HG03280 (cell line): Measurements from ENCODE around the gene PIGX.

ENCODE experiments used
- ATAC-seq: cut with Tn5 transposase; IDR thresholded peaks from one replicate; pipeline ENCODE4 v1.9.1; 2021; ENCODE audit warnings: mild to moderate bottlenecking, moderate library complexity; ENCODE audit not compliant: unreplicated experiment

PIGX gene

DNA sequence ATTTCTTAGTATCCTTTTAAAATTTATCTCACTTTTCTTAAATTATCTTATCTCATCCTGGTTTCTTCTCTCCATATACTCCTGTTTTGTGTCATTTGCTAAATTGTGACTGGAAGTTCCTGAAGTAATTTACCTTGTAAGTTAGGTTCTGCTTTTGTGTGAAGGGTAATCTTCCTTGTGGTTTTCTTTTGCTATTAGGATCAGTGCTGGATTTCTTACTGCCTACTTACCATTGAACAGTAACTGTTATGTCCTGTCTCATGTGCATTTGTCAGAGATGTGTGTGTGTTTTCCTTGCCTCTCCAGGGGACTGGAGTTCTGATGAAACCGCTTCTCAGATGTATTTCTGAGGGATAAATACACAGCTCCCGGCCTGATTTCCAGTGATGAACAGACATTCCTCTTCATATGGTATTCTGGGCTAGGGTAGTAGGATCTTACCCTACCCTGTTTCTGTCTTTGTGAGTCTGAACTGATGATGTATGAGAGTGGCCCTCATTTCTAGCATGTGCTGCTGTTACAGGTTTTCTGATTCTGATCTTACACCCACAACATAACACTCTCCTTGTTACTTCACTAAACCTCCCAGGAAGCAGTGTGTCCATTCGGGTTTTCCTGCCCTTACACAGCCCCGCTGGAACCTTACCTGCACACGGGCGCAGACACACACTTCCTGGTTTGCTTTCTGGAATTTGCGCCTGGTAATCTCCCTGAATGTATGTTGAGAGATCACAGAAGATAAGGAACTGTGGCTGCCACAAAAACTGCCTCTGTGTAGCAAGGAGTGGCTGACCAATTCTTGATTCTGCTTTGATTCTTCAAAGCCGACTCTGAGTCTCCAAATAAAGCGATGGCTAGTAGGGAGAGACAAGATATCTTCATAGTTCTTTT lies 42.2 kb downstream of the PIGX start:
- ATAC-seq, result no peak

DNA sequence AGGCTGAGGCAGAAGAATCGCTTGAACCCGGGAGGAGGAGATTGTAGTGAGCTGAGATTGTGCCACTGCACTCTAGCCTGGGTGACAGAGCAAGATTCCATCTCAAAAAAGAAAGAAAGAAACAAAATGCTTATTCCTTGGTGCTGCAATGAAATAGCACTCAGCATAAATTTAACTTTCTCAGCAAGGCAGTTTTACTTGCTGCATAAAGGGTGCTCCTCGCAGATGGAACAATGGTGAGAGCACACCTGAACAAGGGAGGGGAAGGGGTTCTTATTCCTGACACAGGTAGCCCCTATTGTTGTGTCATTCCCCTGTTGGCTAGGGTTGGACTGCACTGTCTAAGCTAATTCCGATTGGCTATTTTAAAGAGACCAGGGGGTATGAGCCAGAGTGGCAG lies 44.6 kb downstream of the PIGX start:
- no peak for ATAC-seq

DNA sequence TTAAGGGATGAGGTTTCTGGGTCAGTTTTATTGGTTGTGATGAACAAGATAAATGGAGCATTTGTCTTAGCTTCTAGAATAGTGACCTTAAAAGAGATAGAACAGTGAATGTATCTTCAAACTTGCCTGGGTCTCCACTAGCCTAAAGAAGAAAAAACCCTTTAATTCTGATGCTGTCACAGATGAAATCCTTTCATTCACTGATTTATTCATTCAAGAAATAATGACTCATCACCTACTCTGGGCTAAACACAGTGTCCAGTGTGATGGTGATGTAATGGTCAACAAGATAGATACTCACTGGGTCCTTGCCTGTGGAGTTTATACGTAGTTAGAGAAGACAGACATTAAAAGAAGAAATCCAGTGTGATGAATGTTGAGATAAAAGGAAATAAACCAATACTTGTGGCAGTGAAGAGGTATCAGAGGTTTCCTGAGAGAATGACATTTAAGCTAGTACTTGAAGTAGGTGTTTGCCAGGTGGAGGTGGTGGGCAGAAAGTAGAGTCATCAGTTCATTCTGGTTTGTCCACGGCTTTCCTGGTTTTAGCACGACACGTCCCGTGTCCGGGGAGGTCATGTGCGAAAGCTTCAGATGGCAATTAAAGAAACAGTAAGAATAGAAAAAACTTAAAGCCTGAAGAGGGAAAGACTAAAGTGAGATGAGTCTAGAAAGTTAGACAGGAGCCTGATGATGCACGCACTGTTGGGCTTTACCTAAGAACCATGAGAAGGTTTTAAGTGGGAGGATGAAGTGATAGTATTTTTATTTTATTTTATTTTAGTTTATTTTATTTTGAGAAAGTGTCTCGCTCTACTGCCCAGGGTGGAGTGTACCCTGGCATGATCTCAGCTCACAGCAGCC lies 45.9 kb downstream of the PIGX start:
- no peak for ATAC-seq

DNA sequence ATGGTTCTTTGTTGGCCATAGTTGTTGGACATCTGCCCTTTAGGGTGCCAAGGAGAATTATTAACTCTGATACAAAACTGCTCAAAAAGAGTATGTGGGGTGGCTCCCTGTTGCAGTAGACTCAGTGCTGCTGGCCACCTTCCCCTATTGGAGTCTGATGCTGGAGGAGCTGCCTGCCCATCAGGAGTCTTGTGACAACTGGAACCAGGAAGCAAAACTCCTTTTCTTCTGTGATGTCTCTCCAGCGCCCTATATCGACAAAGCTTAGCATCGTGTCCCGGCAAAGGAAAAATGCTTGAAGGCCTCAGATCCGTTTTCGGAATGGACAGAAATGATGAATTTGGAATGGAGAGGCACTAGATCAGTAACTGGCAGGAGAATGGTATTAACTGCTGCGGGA lies 51.0 kb downstream of the PIGX start:
- no peak for ATAC-seq

DNA sequence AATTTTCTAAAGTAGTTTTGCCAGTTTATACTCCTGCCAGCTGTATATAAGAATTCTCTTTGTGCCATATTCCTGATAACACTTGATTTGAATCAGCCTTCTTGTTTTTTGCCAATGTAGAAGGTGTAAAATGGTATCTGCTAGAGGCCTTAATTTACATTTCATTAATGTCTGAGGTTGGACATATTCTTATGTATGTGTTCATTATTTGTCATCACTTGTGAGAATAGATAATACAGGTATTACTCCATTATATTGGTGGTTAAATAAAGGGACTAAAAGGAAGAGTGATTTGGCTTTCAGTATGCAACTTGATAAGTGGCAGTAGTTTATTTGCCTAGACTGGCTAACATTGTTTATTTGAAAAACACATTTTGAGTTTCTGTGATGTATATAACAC lies 53.3 kb downstream of the PIGX start:
- ATAC-seq, result no peak

DNA sequence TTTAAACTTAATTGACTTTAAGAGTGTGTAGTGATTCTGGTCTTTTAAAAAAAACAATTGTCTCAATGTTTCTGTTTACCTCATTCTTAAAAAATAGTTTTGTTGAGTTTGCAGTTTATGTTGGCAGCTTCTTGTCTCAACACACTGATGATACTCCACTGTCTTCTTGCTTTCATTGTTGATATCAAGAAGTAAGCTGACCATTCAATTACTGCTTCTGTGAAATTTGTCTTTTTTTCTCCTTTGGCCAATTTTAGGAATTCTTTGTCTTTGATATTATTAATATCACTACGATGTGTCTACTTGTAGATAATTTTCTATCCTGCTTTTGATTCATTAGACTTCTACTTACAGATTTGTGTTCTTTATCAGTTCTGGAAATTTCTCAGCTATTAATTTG lies 58.9 kb downstream of the PIGX start:
- ATAC-seq, result no peak

DNA sequence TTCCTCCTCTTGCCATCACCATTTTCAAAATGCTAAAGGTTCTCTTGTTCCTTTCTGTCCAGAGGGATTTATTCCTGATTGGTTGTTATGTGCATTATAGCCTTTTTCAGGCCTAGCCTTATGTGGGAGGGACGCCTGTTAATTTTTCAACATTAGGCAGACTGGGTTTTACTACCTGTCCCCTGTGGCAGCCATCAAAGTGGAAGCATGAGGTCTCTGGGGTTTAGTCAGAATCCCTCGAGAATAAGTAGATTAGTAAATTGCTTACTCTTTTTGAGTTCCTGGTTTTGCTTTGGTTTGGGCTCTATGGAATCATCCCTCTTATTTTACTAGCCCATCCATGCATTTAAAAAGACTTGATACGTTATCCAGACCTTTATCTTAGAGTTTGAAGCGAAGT lies 59.9 kb downstream of the PIGX start:
- ATAC-seq, result no peak

DNA sequence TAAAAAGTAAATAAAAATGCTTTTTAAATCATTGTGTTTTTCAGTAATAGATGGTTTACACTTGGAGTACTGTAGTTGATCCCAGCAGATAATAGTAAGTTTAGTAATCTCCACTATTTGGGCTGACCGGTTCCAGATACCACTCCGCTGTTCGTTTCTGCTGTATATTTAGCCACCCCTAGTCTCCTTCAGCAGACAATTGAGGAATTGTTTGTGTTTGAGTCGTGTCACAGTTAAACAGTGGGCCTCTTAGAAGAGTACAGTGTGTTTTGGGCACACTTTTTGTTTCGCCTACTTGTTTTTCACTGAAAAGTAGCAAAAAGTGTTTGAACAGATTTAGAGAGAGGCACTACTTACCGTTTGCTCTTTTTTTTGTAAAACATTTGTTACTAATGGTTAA lies 60.7 kb downstream of the PIGX start:
- no peak for ATAC-seq

DNA sequence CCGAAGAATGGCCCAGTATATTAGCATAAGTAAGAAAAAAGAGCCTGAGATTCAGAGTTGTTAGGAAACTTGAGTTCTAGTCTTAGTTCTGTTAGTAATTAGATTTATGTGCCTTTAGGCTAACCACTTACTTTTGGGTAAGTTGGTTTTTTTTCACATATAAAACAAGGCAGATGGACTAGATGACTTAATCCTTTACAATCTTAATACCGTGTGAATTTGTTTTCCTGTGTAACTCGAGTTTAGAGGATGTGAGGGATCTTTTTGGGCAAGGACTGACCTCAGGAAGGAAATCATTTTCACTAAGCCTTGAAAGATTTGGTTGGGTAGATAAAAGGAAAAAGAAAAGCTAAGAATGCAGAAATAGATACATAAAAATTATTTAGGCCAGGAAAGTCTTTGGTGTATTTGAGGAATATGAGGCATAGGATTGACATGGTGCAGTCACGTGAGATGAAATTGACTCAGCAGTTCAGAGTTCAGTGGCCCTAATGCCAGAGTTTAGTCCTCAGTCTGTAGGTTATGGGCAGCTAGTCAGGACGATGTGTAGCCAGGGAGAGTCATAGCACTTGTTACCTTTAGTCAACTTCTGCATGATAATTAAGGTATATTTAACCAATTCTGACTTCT lies 62.1 kb downstream of the PIGX start:
- no peak for ATAC-seq

DNA sequence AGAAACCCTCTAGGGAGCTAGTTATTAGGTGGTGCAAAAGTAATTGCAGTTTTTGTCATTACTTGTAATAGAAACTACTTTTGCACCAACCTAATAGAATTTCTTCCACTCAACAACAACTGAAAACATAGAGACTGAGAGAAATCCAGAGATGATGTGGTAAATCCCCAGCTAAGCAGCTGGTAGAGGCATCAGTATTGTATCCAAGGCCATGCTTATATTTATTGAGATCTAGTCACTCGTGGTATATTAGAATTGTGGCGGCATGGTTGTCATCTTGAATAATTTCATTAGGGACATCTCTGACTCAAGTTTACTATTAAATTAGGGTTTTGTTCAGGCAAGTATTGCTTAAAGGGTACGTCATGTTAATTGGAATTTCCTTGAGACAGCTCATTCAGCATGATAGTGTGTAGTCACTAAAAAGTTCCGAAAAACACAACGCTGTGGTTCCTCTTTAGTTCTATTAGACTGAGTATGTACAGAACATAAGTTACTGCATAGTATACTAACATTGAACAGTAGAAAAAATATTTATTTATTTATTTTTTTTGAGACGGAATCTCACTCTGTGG lies 62.8 kb downstream of the PIGX start:
- no peak for ATAC-seq

DNA sequence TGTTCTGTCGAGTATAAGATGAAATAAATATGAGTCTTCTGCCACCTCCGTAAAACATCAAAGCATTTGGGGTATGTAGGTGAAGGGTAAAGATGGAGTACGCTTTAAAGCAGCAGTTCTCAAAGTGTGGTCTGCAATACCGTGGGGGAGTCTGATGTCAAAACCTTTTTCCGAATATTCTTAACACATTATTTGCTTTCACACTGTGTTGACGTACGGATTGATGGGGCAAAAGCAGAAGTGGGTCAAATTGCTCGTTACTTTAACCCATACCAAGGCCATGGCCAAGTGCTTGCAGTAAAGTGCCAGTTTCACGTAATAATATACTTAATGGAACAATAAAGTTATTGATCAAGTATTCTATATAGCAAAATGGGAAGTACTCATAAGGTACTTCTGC lies 63.8 kb downstream of the PIGX start:
- no peak for ATAC-seq

DNA sequence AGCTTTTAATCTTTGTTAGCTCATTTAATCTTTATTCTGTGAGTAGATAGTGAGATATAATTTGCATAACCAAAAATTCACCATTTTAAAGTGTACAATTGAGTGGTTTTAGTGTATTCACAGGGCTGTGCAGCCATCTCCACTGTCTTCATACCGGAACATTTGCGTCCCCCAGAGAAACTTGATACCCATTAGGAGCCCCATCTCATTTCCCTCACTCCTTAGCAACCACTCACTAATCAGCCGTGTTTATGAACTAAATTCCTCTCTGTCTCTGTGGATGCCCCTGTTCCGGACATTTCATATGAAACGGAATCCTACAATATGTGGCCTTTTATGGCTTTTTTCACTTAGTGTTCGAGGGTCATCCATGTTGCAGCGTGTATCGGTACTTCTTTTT lies 65.7 kb downstream of the PIGX start:
- ATAC-seq, result no peak

DNA sequence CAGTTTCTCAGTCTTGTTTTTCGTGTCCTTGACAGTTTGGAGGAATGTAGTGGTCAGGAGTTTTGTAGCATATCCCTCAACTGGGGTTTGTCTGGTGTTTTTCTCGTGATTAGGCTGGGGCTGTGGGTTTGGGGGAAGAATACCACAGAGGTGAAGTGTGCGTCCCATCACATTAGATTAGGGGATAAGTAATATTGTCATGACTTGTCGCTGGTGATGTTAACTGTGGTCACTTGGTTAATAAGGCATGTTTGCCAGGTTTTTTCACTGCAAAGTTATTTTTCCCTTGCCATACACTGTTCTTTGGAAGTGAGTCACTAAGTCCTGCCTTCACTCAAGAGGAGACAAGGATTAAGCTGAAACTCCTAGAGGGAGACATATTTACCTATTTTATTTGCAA lies 66.6 kb downstream of the PIGX start:
- no peak for ATAC-seq

DNA sequence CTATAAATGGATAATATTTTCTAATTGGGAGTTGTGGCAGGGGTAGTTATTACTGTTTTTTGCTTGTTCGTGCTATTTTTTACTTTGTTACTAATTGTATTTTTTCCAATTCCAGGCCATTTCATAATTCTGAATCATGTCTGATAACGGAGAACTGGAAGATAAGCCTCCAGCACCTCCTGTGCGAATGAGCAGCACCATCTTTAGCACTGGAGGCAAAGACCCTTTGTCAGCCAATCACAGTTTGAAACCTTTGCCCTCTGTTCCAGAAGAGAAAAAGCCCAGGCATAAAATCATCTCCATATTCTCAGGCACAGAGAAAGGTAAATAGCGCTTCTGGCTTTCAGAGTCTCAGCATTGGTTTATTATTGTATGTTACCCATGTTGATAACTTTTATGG lies 70.3 kb downstream of the PIGX start:
- no peak for ATAC-seq
